Measurements from ENCODE around the gene CCDC191.

Gene CCDC191, protein sequence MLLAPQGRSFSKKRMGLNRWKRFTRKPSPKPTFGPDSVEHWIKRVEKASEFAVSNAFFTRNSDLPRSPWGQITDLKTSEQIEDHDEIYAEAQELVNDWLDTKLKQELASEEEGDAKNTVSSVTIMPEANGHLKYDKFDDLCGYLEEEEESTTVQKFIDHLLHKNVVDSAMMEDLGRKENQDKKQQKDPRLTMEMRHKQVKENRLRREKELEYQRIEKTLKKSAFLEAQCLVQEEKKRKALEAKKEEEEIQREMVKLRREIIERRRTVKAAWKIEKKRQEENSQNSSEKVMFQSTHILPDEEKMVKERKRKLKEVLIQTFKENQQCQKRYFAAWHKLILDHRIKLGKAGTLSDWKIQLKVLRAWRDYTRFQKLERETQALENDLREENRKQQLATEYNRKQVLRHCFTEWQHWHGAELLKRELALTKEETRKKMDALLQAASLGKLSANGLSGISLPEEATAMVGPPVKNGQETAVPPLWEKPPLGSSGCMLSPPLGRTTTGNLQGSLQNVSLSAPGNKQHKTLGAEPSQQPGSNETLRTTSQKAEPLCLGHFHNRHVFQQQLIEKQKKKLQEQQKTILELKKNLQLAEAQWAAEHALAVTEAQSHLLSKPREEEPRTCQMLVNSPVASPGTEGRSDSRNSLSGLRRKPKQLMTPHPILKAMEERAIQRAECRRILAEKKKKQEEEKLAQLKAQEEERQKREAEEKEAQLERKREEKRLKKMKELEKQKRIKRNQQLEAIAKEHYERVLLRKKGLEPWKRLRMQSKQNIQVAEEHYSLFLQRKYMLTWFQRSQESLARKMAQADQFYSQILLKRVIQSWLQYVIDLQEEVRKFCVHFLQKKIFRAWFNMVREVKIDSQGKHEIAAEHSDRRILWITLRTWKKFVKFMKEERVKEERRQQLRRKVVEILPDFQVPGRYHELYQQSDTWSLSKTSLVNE

DNA sequence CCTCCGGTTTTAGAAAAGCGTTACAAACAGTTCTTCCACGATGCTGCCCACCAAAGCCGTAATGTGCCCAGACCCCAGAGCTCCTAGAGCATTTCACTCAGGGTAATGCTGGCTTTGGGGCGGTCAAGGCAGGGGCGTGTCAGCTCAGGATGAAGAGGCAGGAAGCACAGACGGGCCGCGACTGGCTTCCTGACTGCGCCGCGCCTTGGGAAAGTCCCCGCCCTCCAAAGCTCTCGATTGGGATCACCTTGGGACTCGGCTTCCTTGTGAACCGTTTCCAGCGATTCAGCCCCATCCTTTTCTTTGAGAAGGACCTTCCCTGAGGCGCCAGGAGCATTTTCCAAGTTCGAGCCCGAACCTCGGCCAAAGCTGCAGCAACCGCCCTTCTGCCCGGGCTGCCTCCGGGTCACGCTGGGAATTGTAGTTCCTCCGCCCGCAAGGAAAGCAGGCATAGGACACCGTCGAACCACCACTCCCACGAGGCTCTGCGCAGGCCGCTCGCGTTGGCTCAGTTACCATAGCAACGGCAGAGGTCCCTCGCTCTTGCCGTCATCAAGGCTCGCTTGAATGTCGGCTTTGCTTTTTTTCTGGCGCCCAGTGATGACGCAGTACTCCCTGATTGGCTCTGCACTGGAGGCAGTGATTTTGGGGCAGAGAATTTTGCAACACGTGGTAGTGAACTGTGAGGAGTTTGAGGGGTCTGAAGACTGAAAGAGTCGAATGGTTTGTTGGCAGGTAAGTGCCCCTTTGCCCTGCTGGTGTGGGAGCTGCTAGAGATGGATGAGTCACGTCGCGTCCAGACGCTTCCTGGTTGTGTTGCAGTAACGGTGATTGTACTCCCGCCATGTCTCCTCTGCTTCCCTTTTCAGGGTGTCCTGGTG lies at the start of gene CCDC191, which contains the start of gene QTRT2:
CCDC191 (minus strand) TSS at position 397 of the 881 bp plus-strand sequence; CDS start at position 337, 60 bp downstream.
QTRT2 (plus strand) TSS at position 608 of the 881 bp plus-strand sequence. CDS start 8,521 bp downstream, outside the sequence.
- DNase-seq (ENCODE audit: low read depth in 3 of 3, low spot score in 1 of 3): peak; percentile 88 to 97 (median 93)

DNA sequence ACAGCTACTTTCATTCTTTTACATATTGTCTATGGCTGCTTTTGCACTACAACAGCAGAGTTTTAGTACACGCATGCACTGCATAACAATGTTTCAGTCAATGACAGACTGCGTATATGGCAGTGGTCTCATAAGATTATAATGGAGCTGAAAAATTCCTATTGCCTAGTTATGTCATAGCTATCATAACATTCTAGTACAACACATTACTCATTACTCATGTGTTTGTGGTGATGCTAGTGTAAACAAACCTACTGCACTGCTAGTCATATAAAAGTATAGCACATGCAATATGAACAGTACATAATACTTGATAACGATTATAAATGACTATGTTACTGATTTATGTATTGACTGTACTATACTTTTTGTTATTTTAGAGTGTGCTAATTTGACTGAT lies 48.1 kb upstream of the CCDC191 start:
- DNase-seq (ENCODE audit: low read depth in 3 of 3, low spot score in 1 of 3): no peak

DNA sequence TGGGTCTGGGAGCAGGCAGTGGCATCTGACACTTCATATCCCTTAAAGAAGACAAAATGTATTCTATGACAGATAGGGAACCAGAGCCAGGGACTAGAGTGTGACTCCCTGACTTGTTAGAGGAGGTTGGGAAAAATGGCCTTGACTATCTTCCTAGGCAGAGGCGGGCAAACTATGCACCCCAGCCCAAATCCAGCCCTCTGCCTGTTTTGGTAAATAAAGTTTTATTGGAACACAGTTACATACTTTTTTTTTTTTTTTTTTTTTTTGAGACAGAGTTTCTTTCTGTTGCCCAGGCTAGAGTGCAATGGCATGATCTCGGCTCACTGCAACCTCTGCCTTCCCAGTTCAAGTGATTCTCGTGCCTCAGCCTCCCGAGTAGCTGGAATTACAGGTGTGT lies 47.5 kb upstream of the CCDC191 start:
- no peak for DNase-seq (ENCODE audit: low read depth in 3 of 3, low spot score in 1 of 3)

DNA sequence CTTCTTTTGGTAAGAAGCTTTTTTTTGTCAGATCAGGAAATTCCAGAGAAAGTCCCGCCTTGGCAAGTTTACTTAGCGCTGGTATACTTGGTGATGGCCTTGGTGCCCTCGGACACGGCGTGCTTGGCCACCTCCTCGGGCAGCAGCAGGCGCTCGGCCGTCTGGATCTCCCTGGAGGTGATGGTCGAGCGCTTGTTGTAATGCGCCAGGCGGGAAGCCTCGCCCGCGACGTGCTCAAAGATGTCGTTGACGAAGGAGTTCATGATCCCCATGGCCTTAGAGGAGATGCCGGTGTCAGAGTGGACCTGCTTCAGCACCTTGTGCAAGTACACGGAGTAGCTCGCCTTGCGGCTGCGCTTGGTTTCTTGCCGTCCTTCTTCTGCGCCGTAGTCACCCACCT lies 46.9 kb upstream of the CCDC191 start:
- DNase-seq (ENCODE audit: low read depth in 3 of 3, low spot score in 1 of 3): no peak

GRCh38 chr3:114101101-114101500 lies 44.8 kb upstream of the CCDC191 start:
- no peak for DNase-seq (ENCODE audit: low read depth in 3 of 3, low spot score in 1 of 3)

GRCh38 chr3:114095796-114096195 lies 39.5 kb upstream of the CCDC191 start:
- DNase-seq (ENCODE audit: low read depth in 3 of 3, low spot score in 1 of 3): no peak

DNA sequence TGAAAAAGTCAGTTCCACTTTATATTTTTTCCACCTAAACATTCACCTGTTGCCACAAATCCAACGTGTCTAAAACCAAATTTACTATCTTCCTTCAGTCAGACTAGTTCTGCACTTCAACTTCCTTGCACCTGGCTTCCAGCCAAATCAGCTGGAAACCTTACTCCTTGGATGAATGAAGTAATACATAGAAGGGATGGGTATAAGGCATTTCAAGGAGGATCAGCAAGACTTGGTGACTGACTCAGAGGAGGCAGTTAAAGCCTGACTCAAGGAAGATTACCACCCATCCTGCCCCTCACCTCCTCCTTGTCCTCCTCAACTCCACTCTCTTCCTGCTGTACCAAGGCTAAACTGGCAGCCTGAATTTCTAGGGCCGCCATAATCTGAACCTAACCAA lies 37.3 kb upstream of the CCDC191 start:
- DNase-seq (ENCODE audit: low read depth in 3 of 3, low spot score in 1 of 3): no peak

DNA sequence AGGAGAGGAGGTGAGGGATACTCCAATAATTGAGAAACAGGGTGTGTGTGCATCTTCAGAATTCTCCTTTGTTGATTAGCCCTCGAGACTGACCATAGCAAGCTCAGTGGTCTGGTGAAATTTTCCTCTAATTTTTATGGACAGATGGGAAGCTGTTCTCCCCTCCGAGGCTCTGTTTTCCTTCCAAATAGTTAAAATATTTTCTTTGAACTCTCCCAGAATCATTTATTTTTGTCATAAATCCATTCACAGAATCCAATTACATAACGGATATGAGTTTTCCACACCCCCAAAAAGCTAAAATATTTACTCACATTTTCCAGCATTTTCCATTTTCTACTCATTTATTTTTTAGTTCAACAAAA lies 36.7 kb upstream of the CCDC191 start:
- DNase-seq (ENCODE audit: low read depth in 3 of 3, low spot score in 1 of 3): no peak

DNA sequence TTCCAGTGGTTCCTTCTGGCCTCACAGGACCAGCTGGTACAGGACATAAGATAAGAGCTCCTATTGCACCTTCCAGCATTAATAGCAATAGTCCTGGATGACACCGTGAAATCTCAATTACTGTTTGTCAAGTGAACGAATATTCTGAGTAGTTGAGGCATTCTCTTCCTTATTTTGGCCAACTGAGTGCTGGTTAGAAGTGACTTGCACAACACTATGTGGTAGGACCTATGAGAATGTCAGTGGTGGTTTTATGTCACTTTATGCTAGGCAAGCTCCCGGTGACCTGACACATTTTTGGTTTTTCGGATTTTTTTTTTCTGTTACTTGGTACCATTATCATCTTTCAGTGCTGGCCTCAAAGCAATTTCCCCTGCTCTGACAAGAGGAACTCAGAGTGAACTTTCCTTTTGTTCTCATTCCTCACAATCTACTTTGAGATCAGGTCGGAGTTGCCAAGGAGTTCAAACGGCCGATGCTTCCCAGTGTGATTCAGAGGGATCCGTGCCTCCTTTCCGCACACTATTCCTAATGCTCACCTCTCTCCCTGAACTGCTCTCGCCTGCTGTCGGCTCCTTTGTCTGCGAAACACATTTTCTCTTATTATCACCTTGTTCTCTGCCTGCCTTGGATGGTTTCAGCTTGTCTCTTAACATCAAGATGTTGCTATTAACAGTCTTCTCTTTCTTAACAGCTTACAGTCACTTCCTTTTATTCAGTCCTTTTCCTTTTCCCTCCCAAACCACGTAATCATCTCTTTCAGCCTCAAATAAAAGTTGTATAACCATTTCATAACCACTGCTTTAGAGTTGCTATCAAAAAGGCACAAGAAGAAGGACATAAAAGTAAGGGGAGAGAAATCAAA lies 36.1 kb upstream of the CCDC191 start:
- no peak for DNase-seq (ENCODE audit: low read depth in 3 of 3, low spot score in 1 of 3)

DNA sequence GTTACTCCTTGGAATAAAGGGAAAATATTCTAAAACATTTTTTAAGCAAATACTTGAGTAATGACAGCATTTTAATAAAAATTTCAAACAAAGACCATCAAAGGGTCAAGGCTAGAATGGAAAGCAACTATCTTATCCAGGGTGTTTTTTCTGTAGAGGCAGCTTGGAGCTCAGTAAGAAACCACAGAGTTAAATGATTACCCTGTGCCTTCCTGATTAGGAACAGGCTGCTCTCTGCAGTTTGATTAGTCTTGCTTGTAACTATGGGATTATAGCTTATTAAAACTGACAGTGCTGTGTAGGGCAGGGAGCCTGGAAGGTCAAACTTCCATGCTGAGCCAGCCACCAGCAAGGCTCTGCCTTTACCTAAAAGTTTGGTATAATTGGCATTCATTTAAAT lies 33.3 kb upstream of the CCDC191 start:
- DNase-seq (ENCODE audit: low read depth in 3 of 3, low spot score in 1 of 3): no peak

DNA sequence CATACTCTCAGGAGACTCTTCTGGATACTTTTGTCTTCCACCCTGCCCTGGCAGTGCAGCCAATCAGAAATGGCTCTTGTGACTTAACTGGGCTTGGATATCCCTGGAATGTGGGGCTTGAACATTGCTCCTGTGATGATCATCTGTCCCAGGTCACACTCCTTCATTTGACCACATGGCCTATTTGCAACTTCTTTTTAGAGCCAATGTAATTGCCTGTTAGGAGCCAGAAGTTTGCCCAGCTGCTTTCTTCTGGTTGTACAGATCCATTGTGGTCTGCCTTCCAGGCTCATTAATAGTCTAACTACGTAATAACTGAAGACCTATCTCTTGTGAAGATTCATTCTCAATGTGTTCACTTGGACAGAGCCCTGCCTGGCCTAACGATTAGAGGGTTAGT lies 30.0 kb upstream of the CCDC191 start:
- no peak for DNase-seq (ENCODE audit: low read depth in 3 of 3, low spot score in 1 of 3)

GRCh38 chr3:114083112-114083511 lies 26.8 kb upstream of the CCDC191 start:
- no peak for DNase-seq (ENCODE audit: low read depth in 3 of 3, low spot score in 1 of 3)

DNA sequence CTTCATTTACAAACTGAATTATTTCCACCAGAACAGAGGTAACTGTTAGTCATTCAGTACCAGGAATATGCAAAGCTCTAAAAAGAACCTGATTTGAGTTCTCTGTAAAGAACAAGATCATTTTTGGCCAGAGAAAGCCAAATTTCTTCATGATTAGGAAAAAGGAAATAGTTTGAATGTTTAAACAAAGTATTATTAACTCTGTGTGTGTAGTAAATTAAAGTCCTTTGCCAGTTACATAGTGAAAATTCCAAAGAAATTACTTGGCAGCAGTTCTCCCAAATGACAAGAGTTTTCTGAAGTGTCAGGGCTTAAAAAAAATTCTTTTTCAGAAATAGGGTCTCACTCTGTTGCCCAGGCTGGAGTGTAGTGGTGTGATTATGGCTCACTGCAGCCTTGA lies 24.7 kb upstream of the CCDC191 start:
- DNase-seq (ENCODE audit: low read depth in 3 of 3, low spot score in 1 of 3): no peak

DNA sequence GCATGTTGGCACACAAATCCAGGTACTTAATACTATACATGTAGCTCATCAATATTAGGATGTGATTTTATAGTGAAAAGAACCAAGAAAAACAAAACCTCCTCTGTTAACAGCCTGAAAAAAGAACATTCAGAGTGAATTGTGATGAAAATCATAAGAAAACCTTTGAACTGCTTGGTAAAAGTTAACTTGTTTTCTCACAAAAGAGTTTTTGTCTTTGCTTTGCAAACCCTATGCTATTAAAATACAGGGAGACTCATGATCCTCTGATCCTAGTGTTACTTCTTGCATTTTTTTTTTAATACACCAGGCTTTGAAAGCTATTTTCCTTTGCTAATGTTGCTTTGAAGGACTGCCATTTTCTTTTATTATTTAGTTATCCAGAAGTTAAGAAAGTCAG lies 23.9 kb upstream of the CCDC191 start:
- no peak for DNase-seq (ENCODE audit: low read depth in 3 of 3, low spot score in 1 of 3)

DNA sequence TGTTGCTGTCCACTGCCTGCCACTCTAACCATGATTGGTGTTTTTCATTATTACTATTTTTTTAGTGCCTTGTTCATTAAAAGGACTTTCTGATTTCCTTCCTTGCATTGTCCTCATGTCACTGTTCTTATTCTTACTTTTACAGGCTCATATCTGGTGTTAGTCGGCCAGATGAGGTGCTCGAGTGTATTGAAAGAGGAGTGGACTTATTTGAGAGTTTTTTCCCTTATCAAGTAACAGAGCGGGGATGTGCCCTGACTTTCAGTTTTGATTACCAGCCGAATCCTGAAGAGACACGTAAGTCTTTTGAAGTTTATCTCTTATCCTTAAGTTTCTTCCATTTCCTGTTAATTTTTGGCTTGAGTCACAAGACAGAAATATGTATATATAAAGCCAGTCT lies 23.4 kb upstream of the CCDC191 start:
- DNase-seq (ENCODE audit: low read depth in 3 of 3, low spot score in 1 of 3): no peak

- no peak for DNase-seq (ENCODE audit: low read depth in 3 of 3, low spot score in 1 of 3)
These were observed 21.8 kb upstream of the CCDC191 start for GRCh38 chr3:114078126-114078525.

DNA sequence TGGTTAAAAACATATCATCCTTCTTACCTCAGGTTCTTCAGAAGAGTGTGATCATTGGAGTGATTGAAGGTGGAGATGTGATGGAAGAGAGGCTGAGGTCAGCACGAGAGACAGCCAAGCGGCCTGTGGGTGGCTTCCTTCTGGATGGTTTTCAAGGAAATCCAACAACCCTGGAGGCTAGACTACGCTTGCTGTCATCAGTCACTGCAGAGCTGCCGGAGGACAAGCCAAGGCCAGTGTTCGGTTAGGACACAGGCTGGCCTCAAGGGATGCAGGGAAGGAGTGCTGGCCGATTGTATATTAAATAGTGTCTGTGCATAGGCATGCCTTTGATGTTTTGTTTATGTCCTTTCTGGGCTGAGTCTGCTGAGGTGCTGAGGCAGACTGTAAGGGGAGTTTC lies 20.4 kb upstream of the CCDC191 start:
- no peak for DNase-seq (ENCODE audit: low read depth in 3 of 3, low spot score in 1 of 3)

- DNase-seq (ENCODE audit: low read depth in 3 of 3, low spot score in 1 of 3): no peak
These were observed 15.5 kb upstream of the CCDC191 start for GRCh38 chr3:114071786-114072185.

GRCh38 chr3:114068336-114068735 lies 12.0 kb upstream of the CCDC191 start:
- DNase-seq (ENCODE audit: low read depth in 3 of 3, low spot score in 1 of 3): no peak

DNA sequence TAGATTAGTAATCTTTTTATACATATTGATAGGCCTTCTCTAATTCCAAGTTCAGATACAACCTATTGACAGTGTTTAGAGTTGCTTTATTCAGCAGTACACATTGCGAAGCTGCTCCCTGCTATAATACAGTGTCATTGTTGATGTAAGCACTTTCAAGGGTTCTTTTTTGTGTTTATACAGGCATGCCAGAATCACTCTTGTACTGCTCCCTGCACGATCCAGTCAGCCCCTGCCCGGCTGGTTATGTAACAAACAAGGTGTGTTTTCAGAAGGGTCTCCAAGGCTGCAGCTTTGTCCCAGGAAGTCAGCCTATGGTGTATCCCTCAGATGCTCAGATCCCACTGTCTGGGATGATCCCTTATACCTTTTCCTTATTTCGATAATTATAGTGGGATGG lies 11.5 kb upstream of the CCDC191 start:
- no peak for DNase-seq (ENCODE audit: low read depth in 3 of 3, low spot score in 1 of 3)
